ENCODE data around the gene KLHDC10.

DNA sequence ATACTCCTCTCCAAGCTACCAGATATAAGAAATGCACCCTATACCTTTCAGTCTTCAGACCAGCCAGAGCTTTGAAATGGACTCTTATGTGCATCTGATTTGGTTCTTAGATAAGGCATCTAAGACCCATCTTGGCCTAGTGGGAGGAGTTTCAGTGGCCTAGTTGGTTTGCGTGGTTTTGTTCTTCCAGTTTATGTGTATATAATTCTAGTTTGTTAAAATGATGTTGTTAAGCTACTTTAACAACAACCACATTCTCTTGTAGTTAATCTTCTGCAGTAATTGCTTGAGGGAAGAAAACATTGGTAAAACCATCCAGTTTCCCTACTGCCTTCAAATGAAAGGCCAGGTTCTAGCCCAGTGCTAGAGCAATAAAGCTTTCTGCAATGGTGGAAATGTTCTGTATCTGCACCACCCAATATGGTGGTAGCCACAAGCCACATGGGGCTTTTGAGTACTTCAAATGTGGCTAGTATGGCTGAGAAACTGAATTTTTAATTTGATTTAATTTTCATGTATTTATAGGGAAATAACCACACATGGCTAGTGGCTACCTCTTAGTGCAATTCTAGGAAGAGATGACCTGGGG is 66.3 kb downstream of the KLHDC10 start:
- peak; percentile 12; the same call in 1 of the 2 replicates for TF ChIP-seq GATA2 (IDR thresholded peaks at IDR 0.05; ENCODE audit: low read depth, low read length)
- no peak for TF ChIP-seq GATA3 (IDR thresholded peaks at IDR 0.05; ENCODE audit: low read depth, low read length)
